DMS79 treated with DMSO at 0.1 percent for 48 hours (cell line): Measurements from ENCODE around the gene DNAH2.
A peak's percentile ranks its signal among the peaks of the same experiment; 100 is the strongest.

Experiments
- DNase-seq: peaks from one replicate; lab custom pipeline; 2025; lab: John Stamatoyannopoulos, UW

DNAH2 gene

DNA sequence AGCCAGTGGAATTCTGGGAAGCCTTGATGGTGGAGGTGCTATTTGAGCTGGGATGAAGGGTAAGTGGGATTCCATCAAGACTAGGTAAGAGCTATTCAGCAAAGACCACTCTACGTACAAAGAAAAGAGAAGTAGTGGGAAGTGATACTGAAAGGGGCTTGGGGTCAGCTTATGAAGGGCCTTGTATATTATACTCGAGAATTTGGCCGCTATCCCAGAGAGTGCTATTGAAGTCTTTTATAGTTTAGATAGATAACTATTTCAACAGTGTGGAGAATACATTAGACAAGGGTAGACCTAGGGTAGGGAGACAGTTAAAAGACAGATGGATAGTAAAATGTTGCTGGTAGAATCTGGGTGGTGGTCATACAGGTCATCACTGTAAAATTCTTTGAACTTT, 10.3 kb downstream of the DNAH2 start:
- no peak for DNase-seq

DNA sequence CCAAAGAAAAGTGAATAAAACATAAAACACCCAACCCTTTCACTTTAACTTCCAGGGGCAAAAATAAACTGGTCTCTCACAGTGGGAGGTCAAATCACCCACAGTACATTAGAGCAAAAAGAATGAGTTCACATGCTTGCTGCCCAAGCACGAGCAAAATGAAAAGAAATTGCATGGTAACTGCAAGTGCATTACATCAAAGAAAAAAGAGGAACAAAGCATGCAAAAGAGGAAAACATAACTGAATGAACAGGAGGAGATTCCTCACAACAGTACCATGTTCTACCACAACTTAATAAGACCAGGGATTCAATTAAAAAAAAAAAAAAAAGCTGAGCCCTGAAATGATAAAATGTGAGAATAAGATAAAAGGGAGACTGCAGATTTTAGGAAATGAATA, 12.3 kb downstream of the DNAH2 start:
- DNase-seq = no peak

DNA sequence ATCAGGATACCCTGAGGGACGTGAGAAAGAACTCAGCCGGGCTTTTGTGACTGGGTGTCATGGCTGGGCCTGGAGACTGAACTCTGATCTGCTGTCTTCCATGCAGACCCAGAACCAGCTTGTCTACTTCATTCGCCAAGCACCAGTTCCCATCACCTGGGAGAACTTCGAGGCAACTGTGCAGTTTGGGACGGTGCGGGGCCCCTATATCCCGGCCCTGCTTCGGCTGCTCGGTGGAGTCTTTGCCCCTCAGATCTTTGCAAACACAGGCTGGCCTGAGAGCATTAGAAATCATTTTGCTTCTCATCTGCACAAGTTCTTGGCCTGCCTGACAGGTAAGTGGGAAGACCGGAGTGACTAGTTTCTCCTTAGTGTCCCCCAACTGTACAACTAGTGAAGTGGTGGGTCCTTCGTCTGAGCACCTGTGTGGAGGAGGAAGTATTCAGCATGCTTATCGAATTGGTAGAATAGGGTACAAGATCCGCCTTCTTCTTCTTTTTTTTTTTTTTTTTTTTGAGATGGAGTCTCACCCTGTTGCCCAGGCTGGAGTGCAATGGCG, 15.5 kb downstream of the DNAH2 start:
- DNase-seq = no peak

DNA sequence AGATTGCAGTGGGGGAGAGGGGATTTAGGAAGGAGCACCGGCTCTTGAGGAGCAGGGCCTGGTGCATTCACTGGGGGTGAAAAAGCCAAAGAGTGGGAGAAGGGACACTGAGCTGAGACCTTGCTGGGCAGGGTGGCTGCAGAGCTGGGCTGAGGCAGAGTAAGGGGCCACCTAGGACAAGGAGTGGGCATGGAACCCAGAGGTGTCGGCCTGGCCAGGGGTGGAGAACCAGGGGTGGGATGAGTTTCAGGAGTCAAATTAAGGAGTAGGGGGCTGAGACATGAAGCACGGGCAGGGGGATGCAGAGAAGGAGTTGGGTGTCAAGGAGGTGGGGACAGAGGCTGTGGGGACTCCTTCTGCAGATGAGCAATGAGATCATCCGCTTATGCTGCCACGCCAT, 20.1 kb downstream of the DNAH2 start:
- DNase-seq = no peak

DNA sequence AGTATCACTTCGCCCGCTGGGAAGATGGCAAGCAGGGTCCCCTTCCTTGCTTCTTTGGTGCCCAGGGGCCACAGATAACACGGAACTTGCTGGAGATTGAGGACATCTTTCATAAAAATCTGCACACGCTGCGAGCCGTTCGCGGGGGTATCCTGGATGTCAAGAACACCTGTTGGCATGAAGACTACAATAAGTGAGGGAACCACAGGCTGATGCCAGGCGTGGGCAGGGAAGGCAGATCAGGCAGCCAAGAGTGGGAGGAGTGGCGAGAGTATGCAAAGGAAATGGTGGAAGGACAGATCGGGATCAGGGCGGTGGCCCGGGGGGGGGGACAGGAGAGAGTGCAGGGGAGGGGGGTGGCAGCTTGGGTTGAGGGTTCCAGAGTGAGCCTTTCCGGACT, 22.2 kb downstream of the DNAH2 start:
- DNase-seq = peak; percentile 48

DNA sequence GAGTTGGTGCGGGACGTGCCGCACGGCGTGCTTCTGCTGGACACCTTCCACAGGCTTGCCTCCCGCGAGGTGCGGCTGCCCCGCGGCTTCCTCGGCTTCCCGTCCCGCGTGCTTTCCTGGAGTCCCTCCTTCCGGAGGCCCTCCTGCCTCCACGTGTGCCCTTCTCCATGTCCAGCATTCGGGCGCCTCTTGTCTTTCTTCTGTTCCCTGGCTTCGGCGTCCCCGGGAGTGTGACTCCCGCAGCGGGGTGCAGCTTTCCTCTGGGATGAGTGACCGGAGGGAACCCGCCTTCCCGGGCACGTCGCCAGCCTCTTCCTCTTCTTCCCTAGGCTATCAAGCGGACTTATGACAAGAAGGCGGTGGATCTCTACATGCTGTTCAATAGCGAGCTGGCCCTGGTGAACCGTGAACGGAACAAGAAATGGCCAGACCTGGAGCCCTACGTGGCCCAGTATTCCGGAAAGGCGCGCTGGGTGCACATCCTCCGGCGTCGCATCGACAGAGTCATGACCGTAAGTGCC, 23.0 kb downstream of the DNAH2 start:
- DNase-seq = peak; percentile 85

DNA sequence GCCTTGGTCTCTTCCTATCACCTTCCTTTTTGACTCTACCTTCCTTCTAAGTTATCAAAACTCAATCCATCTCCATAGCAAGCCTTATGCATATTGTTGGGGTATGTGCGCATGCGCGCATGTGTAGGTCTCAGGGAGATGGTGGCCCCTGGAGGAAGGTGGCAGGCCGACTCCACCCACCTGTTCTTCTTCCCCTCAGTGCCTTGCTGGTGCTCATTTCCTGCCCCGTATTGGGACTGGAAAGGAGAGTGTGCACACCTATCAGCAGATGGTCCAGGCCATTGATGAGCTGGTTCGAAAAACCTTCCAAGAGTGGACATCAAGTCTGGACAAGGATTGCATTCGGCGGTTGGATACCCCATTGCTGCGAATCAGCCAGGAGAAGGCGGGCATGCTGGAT, 25.2 kb downstream of the DNAH2 start:
- DNase-seq = no peak

DNA sequence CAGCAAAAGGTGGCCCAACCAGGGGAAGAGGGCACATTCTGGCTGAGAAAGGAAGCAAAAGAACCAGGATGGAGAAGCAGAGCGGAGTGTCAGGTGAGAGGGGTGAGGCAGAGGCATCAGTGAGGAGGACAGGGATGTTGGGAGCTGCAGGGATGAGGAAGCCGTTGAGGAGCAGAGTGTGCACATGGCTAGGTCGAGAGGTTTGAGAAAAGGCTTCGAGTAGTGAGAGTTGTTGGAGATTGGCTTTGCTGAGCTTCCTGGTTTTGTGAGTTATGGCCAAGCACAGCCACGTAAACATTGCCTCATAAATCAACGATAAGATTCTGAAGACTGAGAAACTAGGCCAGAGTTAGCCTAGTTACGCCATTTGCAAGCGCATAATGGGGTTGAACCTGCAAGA, 26.9 kb downstream of the DNAH2 start:
- no peak for DNase-seq

DNA sequence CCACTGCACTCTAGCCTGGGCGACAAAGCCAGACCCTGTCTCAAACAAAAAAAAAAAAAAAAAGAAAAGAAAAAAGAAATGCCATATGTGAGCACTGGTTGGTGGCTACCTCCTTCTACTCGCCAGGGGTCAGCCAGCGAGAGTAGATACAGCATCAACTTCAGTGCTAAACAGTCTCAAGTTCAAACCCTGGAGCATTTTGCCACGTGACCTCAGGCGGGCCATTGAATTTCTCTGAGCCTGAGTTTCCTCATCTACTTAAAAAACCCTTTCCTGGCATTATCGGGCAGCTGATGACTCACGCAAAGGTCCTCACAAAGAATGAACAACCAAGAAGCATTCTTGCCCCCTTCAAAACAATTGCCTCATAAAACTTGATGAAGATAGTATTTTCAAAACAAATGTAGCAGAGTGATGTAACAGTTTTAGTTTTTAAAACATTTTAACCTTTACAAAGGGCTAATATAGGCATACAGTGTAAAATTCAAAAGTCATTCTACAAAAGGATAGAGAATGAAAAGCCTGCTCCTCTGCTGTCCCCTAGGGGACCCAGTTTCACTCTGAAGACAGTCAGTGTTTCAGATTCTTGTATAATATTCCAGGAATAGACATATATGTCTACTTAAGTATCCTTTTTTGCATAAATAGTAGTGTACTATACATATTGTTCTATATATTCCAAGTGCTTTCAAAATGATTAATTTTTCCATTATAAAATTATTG, 28.4 kb downstream of the DNAH2 start:
- no peak for DNase-seq

DNA sequence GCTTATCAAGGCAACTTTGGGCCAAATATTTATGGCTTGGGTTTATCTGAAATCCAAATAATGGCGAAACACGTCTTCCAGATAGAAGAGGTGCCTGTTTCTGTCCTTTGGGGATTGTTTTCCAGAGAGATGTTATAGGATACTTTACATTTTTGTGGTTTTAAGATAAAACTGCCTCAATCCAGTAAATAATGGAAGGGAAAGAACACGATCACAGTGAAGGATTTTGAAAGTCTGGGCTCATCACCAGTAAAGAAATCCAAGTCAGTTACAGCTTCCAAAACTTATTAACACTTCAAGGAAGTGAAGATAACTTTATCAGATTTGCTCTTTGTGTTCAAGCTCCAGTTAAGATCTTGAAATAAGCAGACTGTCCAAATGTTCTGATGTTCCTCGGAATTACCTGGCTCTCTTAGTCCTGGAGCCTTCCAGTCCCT, 30.1 kb downstream of the DNAH2 start:
- DNase-seq = no peak

DNA sequence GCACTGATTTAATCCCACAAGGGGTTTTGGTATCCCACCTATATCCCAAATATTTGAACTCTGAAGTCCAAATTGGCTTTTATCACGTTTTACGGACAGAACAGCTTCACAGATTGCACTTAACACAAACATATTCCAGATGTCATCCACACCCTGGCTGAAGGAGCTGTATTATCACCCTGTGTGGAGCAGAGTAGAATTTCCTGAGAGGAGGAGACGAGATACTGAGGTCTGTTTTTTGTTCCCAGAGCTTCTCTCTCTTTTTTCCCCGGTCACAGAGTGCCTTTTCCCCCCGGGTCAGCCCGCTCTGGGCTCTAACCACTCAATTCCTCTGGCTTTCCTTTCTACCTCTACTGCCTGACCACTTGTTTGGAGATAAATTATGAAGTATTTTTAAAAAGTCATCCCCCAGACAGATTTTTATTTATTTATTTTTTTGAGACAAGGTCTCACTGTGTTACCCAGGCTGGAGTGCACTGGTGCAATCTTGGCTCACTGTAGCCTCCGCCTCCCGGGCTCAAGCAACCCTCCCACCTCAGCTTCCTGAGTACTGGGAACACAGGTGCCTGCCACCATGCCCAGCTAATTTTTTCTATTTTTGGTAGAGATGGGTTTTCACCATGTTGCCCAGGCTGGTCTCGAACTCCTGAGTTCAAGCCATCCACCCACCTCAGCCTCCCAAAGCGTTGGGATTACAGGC, 30.7 kb downstream of the DNAH2 start:
- DNase-seq = no peak

DNA sequence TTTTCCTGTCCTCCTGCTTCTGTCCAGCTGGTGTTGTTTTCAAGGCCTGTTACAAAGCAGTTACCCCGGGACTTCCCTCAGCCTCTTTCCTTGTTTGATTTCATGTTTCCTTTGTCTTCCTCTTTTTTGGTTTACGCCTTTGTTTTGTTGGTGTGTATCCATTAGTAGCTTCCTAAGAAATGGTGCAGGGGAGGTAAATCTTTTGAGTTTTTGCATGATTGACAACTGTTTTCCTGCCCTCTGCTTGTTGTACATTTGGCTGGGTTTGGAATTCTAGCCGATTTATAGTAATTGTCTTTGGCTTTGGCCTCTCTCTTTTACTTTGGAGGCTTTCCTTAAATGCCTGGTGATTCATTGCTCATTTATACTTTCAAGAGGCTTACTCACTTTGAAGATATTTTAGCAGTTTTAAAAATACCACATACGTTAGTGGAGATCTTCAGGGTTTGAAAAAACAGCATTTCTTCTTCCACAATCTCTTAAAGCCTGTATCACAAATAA, 32.8 kb downstream of the DNAH2 start:
- DNase-seq = peak; percentile 4

DNA sequence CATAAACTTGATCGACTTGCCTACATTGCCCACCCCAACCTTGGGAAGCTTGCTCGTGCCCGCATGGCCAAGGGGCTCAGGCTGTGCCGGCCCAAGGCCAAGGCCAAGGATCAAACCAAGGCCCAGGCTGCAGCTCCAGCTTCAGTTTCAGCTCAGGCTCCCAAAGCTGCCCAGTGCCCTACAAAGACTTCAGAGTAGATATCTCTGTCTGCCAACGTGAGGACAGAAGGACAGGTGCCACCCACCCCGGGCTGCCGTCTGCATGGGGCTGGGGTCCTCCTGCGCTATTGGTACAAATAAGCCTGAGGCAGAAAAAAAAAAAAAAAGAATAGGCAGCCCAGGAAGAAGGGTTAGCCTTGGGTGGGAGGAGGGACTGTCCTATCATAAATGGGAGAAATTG, 37.1 kb downstream of the DNAH2 start:
- no peak for DNase-seq

DNA sequence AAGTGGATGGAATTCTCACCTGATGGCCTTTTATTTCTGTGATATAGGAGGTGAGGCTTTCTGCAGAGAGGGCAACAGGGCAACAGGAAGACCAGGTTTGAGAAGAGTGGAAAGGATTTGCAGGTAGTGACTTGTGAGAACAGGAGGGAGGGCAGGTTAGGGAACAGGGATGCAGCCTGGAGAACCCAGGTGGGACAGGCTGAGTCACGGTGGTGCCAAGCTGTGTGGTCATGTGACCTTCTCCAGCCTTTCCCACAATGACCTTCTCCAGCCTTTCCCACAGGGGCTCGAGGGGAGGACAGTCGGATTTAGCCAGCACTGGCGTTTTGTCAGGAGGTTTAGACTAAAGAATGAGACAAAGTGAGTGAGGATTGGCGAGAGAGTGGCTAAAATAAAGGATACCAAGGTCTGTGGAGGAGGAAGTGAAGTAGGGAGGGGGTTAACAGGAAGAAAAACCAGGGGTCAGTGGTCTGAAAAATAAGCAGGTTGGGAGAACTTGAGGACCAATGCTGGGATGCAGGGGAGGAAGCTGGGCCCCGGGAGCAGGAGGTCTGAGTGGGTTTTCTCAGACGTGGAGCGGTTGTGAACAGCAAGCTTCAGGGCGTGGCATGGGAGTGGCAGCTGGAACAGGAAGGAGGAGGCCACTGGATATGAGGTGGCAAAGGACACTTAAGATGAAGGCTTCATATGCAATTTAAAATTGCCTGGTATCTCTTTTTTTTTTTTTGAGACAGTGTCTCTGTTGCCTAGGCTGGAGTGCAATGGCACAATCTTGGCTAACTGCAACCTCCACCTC, 37.7 kb downstream of the DNAH2 start:
- no peak for DNase-seq

DNA sequence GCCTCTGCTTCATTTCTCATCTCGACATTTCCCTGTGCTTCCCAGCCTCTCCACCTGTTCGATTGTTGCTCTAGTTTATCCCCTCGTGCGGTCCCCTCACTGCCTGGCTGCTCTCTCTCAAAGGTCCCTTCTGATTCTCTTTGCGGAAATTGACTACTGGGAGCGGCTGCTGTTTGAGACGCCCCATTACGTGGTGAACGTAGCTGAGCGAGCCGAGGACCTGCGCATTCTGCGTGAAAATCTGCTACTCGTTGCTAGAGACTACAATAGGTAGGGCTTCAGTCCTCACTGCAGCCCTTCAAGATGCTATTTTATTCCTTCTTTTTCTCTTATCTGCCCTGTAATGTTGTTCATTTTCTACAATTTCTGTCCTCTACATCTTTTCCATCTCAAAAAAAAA, 39.4 kb downstream of the DNAH2 start:
- no peak for DNase-seq

DNA sequence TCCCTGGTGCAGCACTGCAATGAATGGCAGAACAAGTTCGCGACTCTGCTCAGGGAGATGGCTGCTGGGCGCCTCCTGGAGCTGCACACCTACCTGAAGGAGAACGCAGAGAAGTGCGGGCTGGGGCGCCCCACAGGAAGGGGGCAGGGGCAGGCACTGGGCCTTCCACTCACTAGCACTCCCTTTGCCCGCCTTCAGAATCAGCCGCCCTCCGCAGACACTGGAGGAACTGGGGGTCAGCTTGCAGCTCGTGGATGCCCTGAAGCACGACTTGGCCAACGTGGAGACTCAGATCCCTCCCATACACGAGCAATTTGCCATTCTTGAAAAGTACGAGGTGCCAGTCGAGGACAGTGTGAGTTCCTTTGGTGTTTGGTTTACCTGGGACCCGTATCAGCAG, 46.4 kb downstream of the DNAH2 start:
- DNase-seq = no peak

DNA sequence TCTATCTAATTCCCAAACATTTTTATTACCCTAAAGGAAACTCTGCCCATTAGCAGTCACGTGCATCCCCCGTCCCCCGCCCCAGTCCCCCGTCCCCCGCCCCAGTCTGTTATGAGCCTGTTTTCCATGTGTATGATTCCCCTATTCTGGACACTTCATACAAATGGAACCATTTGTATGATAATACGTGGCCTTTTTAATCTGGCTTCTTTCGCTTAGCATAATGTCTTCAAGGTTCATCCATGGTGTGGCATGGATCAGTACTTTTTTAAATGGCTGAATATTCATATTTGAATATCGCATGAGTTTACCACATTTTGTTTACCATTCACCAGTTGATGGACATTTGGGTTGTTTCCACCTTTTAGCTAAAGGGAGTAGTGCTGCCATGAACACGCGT, 49.5 kb downstream of the DNAH2 start:
- DNase-seq = no peak

DNA sequence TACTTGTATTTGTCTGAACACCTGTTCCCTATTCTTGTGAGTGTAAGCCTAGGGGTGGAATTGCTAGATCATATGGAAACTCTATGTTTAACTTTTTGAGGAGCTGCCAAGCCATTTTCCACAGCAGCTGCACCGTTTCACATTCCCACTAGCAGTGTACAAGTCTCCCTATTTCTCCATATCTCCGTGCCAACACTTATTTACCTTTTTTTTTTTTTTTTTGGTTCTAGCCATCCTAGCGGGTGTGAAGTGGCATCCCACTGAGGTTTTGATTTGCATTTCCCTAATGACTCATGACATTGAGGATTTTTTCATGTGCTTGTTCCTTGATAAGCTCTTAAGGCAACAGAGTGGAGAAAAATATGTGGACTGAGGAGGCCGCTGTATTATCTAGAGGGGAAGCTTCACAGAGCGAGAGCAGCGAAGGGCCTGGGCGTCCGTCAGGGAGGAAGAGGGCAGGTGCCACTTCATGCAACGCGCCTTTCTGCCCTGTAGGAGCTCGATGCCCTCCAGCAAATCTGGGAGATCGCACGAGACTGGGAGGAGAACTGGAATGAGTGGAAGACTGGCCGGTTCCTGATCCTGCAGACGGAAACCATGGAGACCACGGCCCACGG, 50.0 kb downstream of the DNAH2 start:
- peak; percentile 91 for DNase-seq

DNA sequence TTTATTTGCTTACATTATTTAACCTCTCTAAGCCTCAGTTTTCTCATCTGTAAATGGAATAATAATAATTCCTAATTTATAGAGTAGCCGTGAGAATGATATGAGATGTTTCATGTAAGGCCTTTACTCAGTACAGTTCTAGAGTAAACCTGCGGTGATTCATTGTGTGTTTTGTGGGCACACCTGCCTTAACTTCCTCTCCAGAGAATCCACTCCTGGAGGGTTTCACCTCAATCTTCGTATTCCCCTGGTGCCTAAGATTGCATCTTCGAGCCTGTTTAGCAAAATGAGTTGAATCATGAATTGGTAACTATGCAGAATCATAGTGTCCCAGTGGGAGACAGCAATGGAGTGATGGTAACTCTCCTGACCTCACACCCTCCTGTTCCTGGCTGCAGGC, 52.3 kb downstream of the DNAH2 start:
- DNase-seq = no peak

DNA sequence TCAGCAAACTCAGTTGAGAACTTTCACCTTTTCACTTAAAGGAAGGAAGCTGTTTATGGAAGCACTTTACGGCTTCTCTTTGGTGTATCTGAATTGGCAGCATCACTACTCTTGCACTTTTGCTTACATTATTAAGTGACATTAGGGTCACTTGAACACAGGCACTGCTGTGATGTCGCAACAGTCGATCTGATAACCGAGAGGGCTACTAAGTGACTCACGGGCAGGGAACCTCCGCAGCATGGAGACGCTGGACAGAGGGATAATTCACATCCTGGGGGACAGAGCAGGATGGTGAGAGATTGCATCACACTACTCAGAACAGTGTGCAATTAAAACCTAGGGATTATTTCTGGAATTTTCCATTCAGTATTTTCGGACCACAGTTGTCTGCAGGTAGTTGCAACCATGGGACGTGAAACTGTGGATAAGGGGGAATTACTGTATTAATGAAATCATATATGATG, 56.5 kb downstream of the DNAH2 start:
- no peak for DNase-seq

DNA sequence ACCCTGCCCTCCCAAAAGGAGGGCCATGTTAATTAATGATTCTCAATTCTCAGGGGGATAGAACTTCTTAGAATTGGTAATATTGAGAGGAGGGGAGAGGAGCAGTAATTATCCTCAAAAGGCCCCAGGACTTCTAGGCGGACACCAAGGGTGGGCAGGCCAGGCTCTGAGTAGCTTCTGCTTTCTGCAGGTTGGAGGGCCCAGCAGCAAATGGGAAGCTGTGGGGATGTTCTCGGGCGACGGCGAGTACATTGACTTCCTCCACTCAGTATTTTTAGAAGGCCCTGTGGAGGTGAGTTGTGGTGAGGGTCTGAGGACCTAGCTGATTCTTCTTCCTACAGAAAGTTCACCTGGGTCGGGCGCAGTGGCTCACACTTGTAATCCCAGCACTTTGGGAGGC, 57.5 kb downstream of the DNAH2 start:
- DNase-seq = no peak

DNA sequence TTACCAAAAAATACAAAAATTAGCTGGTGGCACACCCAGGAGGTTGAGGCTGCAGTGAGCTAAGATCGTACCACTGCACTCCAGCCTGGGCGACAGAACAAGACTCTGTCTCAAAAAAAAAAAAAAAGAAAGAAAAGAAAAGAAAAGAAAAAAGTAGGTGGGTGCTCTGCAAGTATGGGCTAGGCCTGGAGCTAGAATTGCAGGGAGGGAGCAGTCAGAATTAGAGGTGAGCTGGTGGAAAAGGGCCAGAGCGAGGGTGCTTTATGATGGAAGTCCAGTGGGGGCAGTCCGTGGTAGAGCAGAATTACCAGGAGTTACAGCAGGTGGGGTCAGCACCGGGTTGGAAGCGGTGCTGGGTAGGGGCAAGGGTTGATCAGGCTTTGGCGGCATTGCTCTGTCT, 59.5 kb downstream of the DNAH2 start:
- DNase-seq = no peak
